H9 (cell line): ENCODE measurements around the gene DAB2IP. TPM values are rescaled to one million over a fixed set of nuclear protein-coding genes. Genes with fewer than 3 reads are reported as not detected.

ENCODE experiments used
- DNase-seq: peaks from one replicate; pipeline ENCODE4 v3.0.0-alpha.2; 2017
- H2AFZ ChIP-seq: one replicate; pipeline ENCODE4 v1.6.1; 2013; ENCODE audit warnings: mild to moderate bottlenecking, low read length, control low read depth, moderate library complexity
- H2AK5ac ChIP-seq: 2 replicates; pipeline ENCODE4 v1.6.1; 2013; ENCODE audit warnings: low read length, control low read depth, mixed read lengths; ENCODE audit not compliant: insufficient read length
- H2BK120ac ChIP-seq: one replicate; pipeline ENCODE4 v1.6.1; 2013; ENCODE audit warnings: low read depth, mild to moderate bottlenecking, low read length, control low read depth, inconsistent platforms; ENCODE audit not compliant: poor library complexity, severe bottlenecking
- H2BK12ac ChIP-seq: 2 replicates; pipeline ENCODE4 v1.6.1; 2013; ENCODE audit warnings: low read length, control low read depth, mixed read lengths, low read depth; ENCODE audit not compliant: insufficient read length
- H2BK15ac ChIP-seq: 2 replicates; pipeline ENCODE4 v1.6.1; 2013; ENCODE audit warnings: low read depth, low read length, control low read depth
- H2BK20ac ChIP-seq: one replicate; pipeline ENCODE4 v1.6.1; 2013; ENCODE audit warnings: low read depth, mild to moderate bottlenecking, low read length, control low read depth, inconsistent platforms; ENCODE audit not compliant: poor library complexity, severe bottlenecking
- H2BK5ac ChIP-seq: 2 replicates; pipeline ENCODE4 v1.6.1; 2013; ENCODE audit warnings: low read length, control low read depth, mixed read lengths; ENCODE audit not compliant: insufficient read length
- H3K14ac ChIP-seq: 2 replicates; pipeline ENCODE4 v1.6.1; 2013; ENCODE audit warnings: low read length, control low read depth; ENCODE audit not compliant: insufficient read depth
- H3K18ac ChIP-seq: 2 replicates; pipeline ENCODE4 v1.6.1; 2013; ENCODE audit warnings: low read depth, mild to moderate bottlenecking, mixed read lengths, low read length, control low read depth; ENCODE audit not compliant: insufficient read length
- H3K23ac ChIP-seq: 2 replicates; pipeline ENCODE4 v1.6.1; 2013; ENCODE audit warnings: low read length, control low read depth, mixed read lengths, low read depth; ENCODE audit not compliant: insufficient read length
- H3K23me2 ChIP-seq: 2 replicates; pipeline ENCODE4 v1.6.1; 2013; ENCODE audit warnings: low read depth, mild to moderate bottlenecking, mixed read lengths, low read length, control low read depth; ENCODE audit not compliant: insufficient read length, poor library complexity, severe bottlenecking
- H3K27ac ChIP-seq: 2 replicates; pipeline ENCODE4 v1.5.1; 2013; ENCODE audit warnings: low read length, control low read depth, mixed read lengths, low read depth; ENCODE audit not compliant: insufficient read length
- H3K27me3 ChIP-seq: 2 replicates; pipeline ENCODE4 v1.6.1; 2013; ENCODE audit warnings: low read length, control low read depth, inconsistent platforms; ENCODE audit not compliant: insufficient read depth
- H3K4ac ChIP-seq: 2 replicates; pipeline ENCODE4 v1.6.1; 2013; ENCODE audit warnings: low read depth, mild to moderate bottlenecking, control low read depth, inconsistent platforms, low read length, moderate library complexity
- H3K4me1 ChIP-seq: 2 replicates; pipeline ENCODE4 v1.6.1; 2013; ENCODE audit warnings: low read length, control low read depth, inconsistent platforms; ENCODE audit not compliant: insufficient read depth
- H3K4me2 ChIP-seq: 2 replicates; pipeline ENCODE4 v1.6.1; 2013; ENCODE audit warnings: low read length, control low read depth, mixed read lengths; ENCODE audit not compliant: insufficient read length, insufficient read depth
- H3K56ac ChIP-seq: 2 replicates; pipeline ENCODE4 v1.6.1; 2013; ENCODE audit warnings: low read depth, mild to moderate bottlenecking, mixed read lengths, low read length, control low read depth; ENCODE audit not compliant: insufficient read length
- H3K79me1 ChIP-seq: 2 replicates; pipeline ENCODE4 v1.6.1; 2013; ENCODE audit warnings: low read depth, mild to moderate bottlenecking, moderate library complexity, low read length, control low read depth, inconsistent platforms; ENCODE audit not compliant: insufficient read depth, poor library complexity, severe bottlenecking
- H3K79me2 ChIP-seq: 2 replicates; pipeline ENCODE4 v1.6.1; 2013; ENCODE audit warnings: low read length, control low read depth, inconsistent platforms; ENCODE audit not compliant: insufficient read depth
- H3K9ac ChIP-seq: 2 replicates; pipeline ENCODE4 v1.6.1; 2013; ENCODE audit warnings: low read length, control low read depth, mixed read lengths; ENCODE audit not compliant: insufficient read length; ENCODE audit errors: extremely low read depth
- H3K9me3 ChIP-seq: one replicate; pipeline ENCODE4 v1.6.1; 2013; ENCODE audit warnings: low read depth, low read length, inconsistent platforms; ENCODE audit not compliant: control insufficient read depth
- H3T11ph ChIP-seq: one replicate; pipeline ENCODE4 v1.6.1; 2013; ENCODE audit warnings: mild to moderate bottlenecking, low read length, control low read depth, inconsistent platforms
- H4K20me1 ChIP-seq: one replicate; pipeline ENCODE4 v1.6.1; 2013; ENCODE audit not compliant: control insufficient read depth, insufficient read length, insufficient read depth
- H4K5ac ChIP-seq: 2 replicates; pipeline ENCODE4 v1.6.1; 2013; ENCODE audit warnings: low read depth, mild to moderate bottlenecking, mixed read lengths, low read length, control low read depth; ENCODE audit not compliant: insufficient read length
- H4K8ac ChIP-seq: replicated peaks from 2 replicates; pipeline ENCODE4 v1.6.1; 2013; ENCODE audit warnings: low read length, control low read depth, mixed read lengths, low read depth; ENCODE audit not compliant: insufficient read length
- H4K91ac ChIP-seq: 2 replicates; pipeline ENCODE4 v1.6.1; 2013; ENCODE audit warnings: low read depth, mild to moderate bottlenecking, moderate library complexity, mixed read lengths, low read length, control low read depth; ENCODE audit not compliant: insufficient read length
- H3K27ac Mint-ChIP-seq, 3 experiments: 2 replicates in 2 of 3; 3 replicates in 1 of 3; pipeline ENCODE4 v1.8.0; 2020 to 2021; ENCODE audit warnings: mixed read lengths in 3 of 3, mild to moderate bottlenecking in 1 of 3, moderate library complexity in 1 of 3
- H3K27me3 Mint-ChIP-seq: 2 replicates; pipeline ENCODE4 v1.8.0; 2021; ENCODE audit warnings: low read depth, mild to moderate bottlenecking, moderate library complexity, mixed read lengths
- H3K36me3 Mint-ChIP-seq, 3 experiments: 2 replicates in 2 of 3; 3 replicates in 1 of 3; pipeline ENCODE4 v1.8.0; 2020 to 2021; ENCODE audit warnings: low read depth in 3 of 3, mixed read lengths in 3 of 3; ENCODE audit not compliant: insufficient read depth in 1 of 3
- H3K4me1 Mint-ChIP-seq, 2 experiments: 2 replicates each; pipeline ENCODE4 v1.8.0; 2020; ENCODE audit warnings: mixed read lengths in 2 of 2
- H3K4me3 Mint-ChIP-seq, 2 experiments: 2 replicates in 1 of 2; 3 replicates in 1 of 2; pipeline ENCODE4 v1.8.0; 2020 to 2021; ENCODE audit warnings: mild to moderate bottlenecking in 2 of 2, mixed read lengths in 2 of 2, moderate library complexity in 1 of 2
- H3K9me3 Mint-ChIP-seq, 2 experiments: 2 replicates in 1 of 2; 3 replicates in 1 of 2; pipeline ENCODE4 v1.8.0; 2020; ENCODE audit warnings: mild to moderate bottlenecking in 2 of 2, mixed read lengths in 2 of 2, moderate library complexity in 1 of 2
- CTCF ChIP-seq: fragments of 200-600 bp; sonication (generic); conservative IDR thresholded peaks from 3 replicates; pipeline ENCODE4 v1.8.0; 2021; ENCODE audit warnings: antibody characterized with exemption, mild to moderate bottlenecking
- WGBS: extraction: QIAGEN DNeasy Blood & Tissue Kit; methylation state at CpG from one replicate; pipeline ENCODE4 v1.1.7; 2013; ENCODE audit warnings: missing lambda C conversion rate, low lambda C conversion rate, mixed read lengths; ENCODE audit not compliant: insufficient read length; ENCODE audit errors: extremely low coverage; 5-methylcytosine and 5-hydroxymethylcytosine counted together
- total RNA-seq: library from RNA; stranded (reverse); gene quantifications from 2 replicates; pipeline ENCODE4 v1.2.1, GENCODE V29; 2021

The DAB2IP gene
- total RNA-seq, 1 experiment from 2014 or later, result 22.6 TPM

- Histone ChIP-seq H2BK20ac (no peak overlapping the region), H4K91ac (no peak overlapping the region), H3K56ac (no peak overlapping the region), H3K9ac (no peak overlapping the region), H3K27me3 (no peaks in the 10 kb centered on the region), H3K18ac (no peak overlapping the region), H3K27ac (no peak overlapping the region), H2BK120ac (no peak overlapping the region), H3K4ac (no peak overlapping the region), H2BK5ac (no peak overlapping the region), H4K20me1 (peaks cover 3% of the 10 kb centered on the region), H2AK5ac (no peak overlapping the region), H3T11ph (no peak overlapping the region), H3K79me2 (peaks cover 4% of the 10 kb centered on the region; the same call in 1 of the 2 replicates), H3K79me1 (no peaks in the 10 kb centered on the region), H3K4me2 (no peak overlapping the region), H3K9me3 (no peaks in the 10 kb centered on the region), H3K14ac (no peak overlapping the region), H2BK12ac (no peak overlapping the region), H4K8ac (no peak overlapping the region), H3K23me2 (no peaks in the 10 kb centered on the region), H4K5ac (no peak overlapping the region), H2AFZ (no peak overlapping the region), H3K23ac (no peak overlapping the region), H3K4me1 (no peaks in the 10 kb centered on the region), H2BK15ac (no peak overlapping the region)
- no peak for DNase-seq
- no peak overlapping the region for H3K4me3 Mint-ChIP-seq
- peaks cover 0 to 4% (median 4%) of the 10 kb centered on the region in 3 experiments; a peak in 2 of 7 replicates for H3K36me3 Mint-ChIP-seq
- H3K9me3 Mint-ChIP-seq, result no peaks in the 10 kb centered on the region; a peak in 1 of 5 replicates
- H3K4me1 Mint-ChIP-seq, result peaks cover 21 to 31% of the 10 kb centered on the region in 2 experiments
- TF ChIP-seq CTCF, result no peak
- H3K27me3 Mint-ChIP-seq, result no peaks in the 10 kb centered on the region
- WGBS, result no CpG with 5 or more reads among the region's 5 CpGs
- H3K27ac Mint-ChIP-seq, result no peak overlapping the region
These were observed 63.4 kb downstream of the DAB2IP start for GRCh38 chr9:121714873-121715272.
